Upper lobe of right lung (tissue), 1 donor: ENCODE measurements around the gene PPP2R2C. TPM values are rescaled to one million over a fixed set of nuclear protein-coding genes. Genes with fewer than 3 reads are reported as not detected.

Experiments used
- ATAC-seq: fragments of 200-7000 bp; cut with Tn5 transposase; one replicate; pipeline ENCODE4 v1.9.1; 2020; ENCODE audit warnings: mild to moderate bottlenecking, moderate library complexity
- DNase-seq: peaks from one replicate; pipeline ENCODE4 v3.0.0-alpha.2; 2020
- H3K27ac ChIP-seq: fragments of 200-600 bp; one replicate; pipeline ENCODE4 v1.8.0; 2022
- H3K27me3 ChIP-seq: fragments of 200-600 bp; one replicate; pipeline ENCODE4 v1.8.0; 2022; ENCODE audit warnings: mild to moderate bottlenecking
- H3K36me3 ChIP-seq: fragments of 200-600 bp; one replicate; pipeline ENCODE4 v1.8.0; 2022
- H3K4me1 ChIP-seq: fragments of 200-600 bp; one replicate; pipeline ENCODE4 v1.8.0; 2022
- H3K4me3 ChIP-seq: fragments of 200-600 bp; one replicate; pipeline ENCODE4 v1.8.0; 2022; ENCODE audit warnings: mild to moderate bottlenecking
- H3K9me3 ChIP-seq: fragments of 200-600 bp; one replicate; pipeline ENCODE4 v1.8.0; 2022
- CTCF ChIP-seq: fragments of 200-600 bp; IDR thresholded peaks from one replicate; pipeline ENCODE4 v1.8.0; 2022; ENCODE audit warnings: antibody characterized with exemption
- intact Hi-C: fragments of 100-400 bp; cut with DNase I; formaldehyde crosslinking; loops from one replicate; pipeline ENCODE4 v1.11.0; 2022
- total RNA-seq: library from RNA; stranded (reverse); fragmentation: NEBNext Ultra II Directional; extraction: Animal tissue kit (Norgen Biotek cat#: 25700); gene quantifications from one replicate; pipeline ENCODE4 v1.2.1, GENCODE V29; 2021
- donor health status: DM: no; HTN: yes; CAD: no; lungs with severe emphysema.

PPP2R2C gene
- total RNA-seq, 1 donor from 2014 or later = 0.09 TPM

- DNase-seq = no peak
- H3K27me3 ChIP-seq = no peaks in the 10 kb centered on the region
Observed at GRCh38 chr4:6441758-6442157, 30.7 kb downstream of the PPP2R2C start.

GRCh38 chr4:6441202-6441582, 31.2 kb downstream of the PPP2R2C start:
- Histone ChIP-seq H3K36me3 (no peaks in the 10 kb centered on the region), H3K4me1 (no peaks in the 10 kb centered on the region), H3K4me3 (no peak overlapping the region), H3K27ac (no peak overlapping the region), H3K27me3 (no peaks in the 10 kb centered on the region), H3K9me3 (no peaks in the 10 kb centered on the region)
- DNase-seq (peak; percentile 36), ATAC-seq (no peak)
- TF ChIP-seq CTCF = no peak
- intact Hi-C loops = no loop called here

More at GRCh38 chr4:6441758-6442157, 30.7 kb downstream of the PPP2R2C start:
- Histone ChIP-seq H3K4me1 (no peaks in the 10 kb centered on the region), H3K36me3 (no peaks in the 10 kb centered on the region), H3K9me3 (no peaks in the 10 kb centered on the region), H3K27ac (no peak overlapping the region), H3K4me3 (no peak overlapping the region)
- TF ChIP-seq CTCF = no peak
- no peak for ATAC-seq
- intact Hi-C loops = no loop called here

GRCh38 chr4:6440506-6441201, 31.8 kb downstream of the PPP2R2C start:
- intact Hi-C loops = no loop called here
- Histone ChIP-seq H3K4me3 (no peak overlapping the region), H3K4me1 (no peaks in the 10 kb centered on the region), H3K9me3 (no peaks in the 10 kb centered on the region), H3K27ac (no peak overlapping the region), H3K27me3 (no peaks in the 10 kb centered on the region), H3K36me3 (no peaks in the 10 kb centered on the region)
- ATAC-seq = no peak
- no peak for TF ChIP-seq CTCF
- peak; percentile 46 for DNase-seq

GRCh38 chr4:6439120-6439762, 33.2 kb downstream of the PPP2R2C start:
- Histone ChIP-seq H3K27me3 (no peaks in the 10 kb centered on the region), H3K4me3 (no peak overlapping the region), H3K9me3 (no peaks in the 10 kb centered on the region), H3K27ac (no peak overlapping the region), H3K36me3 (no peaks in the 10 kb centered on the region), H3K4me1 (no peaks in the 10 kb centered on the region)
- ATAC-seq (no peak), DNase-seq (no peak)
- no peak for TF ChIP-seq CTCF
- intact Hi-C loops = no loop called here

- Histone ChIP-seq H3K36me3 (no peaks in the 10 kb centered on the region), H3K4me3 (no peak overlapping the region), H3K9me3 (no peaks in the 10 kb centered on the region), H3K27me3 (no peaks in the 10 kb centered on the region), H3K27ac (no peak overlapping the region), H3K4me1 (no peaks in the 10 kb centered on the region)
- DNase-seq (no peak), ATAC-seq (no peak)
- intact Hi-C loops = no loop called here
- no peak for TF ChIP-seq CTCF
Observed at GRCh38 chr4:6437826-6438238, 34.6 kb downstream of the PPP2R2C start.
